Measurements from ENCODE around the gene RASA4B. TPM values are rescaled to one million over a fixed set of nuclear protein-coding genes. Genes with fewer than 3 reads are reported as not detected.

RASA4B gene
- polyA plus RNA-seq, 1 donor (not counting 4 experiments of a cell fraction or from before 2014, with no cell fraction given): 0.49 TPM

GRCh38 chr7:102439963-102440795, 77.4 kb downstream of the RASA4B start:
- no peak overlapping the region for H2AFZ ChIP-seq (ENCODE audit: control insufficient read depth, low read length)

GRCh38 chr7:102436118-102436517, 81.5 kb downstream of the RASA4B start:
- no peak for DNase-seq (ENCODE audit: low read depth, low spot score)
- Histone ChIP-seq H3K9me3 (ENCODE audit: control insufficient read depth, low read depth, low read length) (no peaks in the 10 kb centered on the region), H2AFZ (ENCODE audit: control insufficient read depth, low read length) (no peak overlapping the region), H3K9ac (ENCODE audit: control insufficient read depth, extremely low read depth, insufficient read depth, low read length) (no peak overlapping the region), H3K27ac (ENCODE audit: control insufficient read depth, insufficient read depth, low read length) (no peak overlapping the region), H3K9me1 (ENCODE audit: control insufficient read depth, extremely low read depth, insufficient read depth, low read length) (no peaks in the 10 kb centered on the region), H3K4me2 (ENCODE audit: control insufficient read depth, extremely low read depth, insufficient read depth, low read depth, low read length) (no peak overlapping the region), H3K79me2 (ENCODE audit: control insufficient read depth, insufficient read depth, low read length) (no peaks in the 10 kb centered on the region), H3K27me3 (ENCODE audit: control insufficient read depth, extremely low read depth, insufficient read depth, low read length) (peaks cover 3% of the 10 kb centered on the region), H4K20me1 (ENCODE audit: control insufficient read depth, extremely low read depth, insufficient read depth, low read length) (no peaks in the 10 kb centered on the region), H3K36me3 (ENCODE audit: control insufficient read depth in 2 of 2, extremely low read depth in 1 of 2, insufficient read depth in 2 of 2, low read length in 2 of 2) (no peaks in the 10 kb centered on the region), H3K4me3 (ENCODE audit: control insufficient read depth in 2 of 3, extremely low read depth in 1 of 3, insufficient read depth in 2 of 3, low read depth in 1 of 3, low read length in 3 of 3) (no peak overlapping the region), H3K4me1 (ENCODE audit: control insufficient read depth, extremely low read depth, insufficient read depth, low read length) (peaks cover 17% of the 10 kb centered on the region)
- no peak for TF ChIP-seq CTCF (optimal IDR thresholded peaks at IDR 0.05 in 1 of 3, IDR thresholded peaks at IDR 0.05 in 1 of 3, conservative IDR thresholded peaks at IDR 0.05 in 1 of 3; ENCODE audit: extremely low read depth in 1 of 3, insufficient read depth in 2 of 3, low read length in 3 of 3)
- no peak for TF ChIP-seq EZH2 (IDR thresholded peaks at IDR 0.05; ENCODE audit: low read length)
- dilution Hi-C loops (cut with MboI; ENCODE audit: extremely low pct_ligation_motif_present, low sequenced_read_pairs): no loop called here
- no peak for FAIRE-seq

More at GRCh38 chr7:102439963-102440795, 77.4 kb downstream of the RASA4B start:
- Histone ChIP-seq H3K9me3 (ENCODE audit: control insufficient read depth, low read depth, low read length) (no peaks in the 10 kb centered on the region), H3K9ac (ENCODE audit: control insufficient read depth, extremely low read depth, insufficient read depth, low read length) (no peak overlapping the region), H3K27ac (ENCODE audit: control insufficient read depth, insufficient read depth, low read length) (no peak overlapping the region), H3K4me2 (ENCODE audit: control insufficient read depth, extremely low read depth, insufficient read depth, low read depth, low read length) (no peak overlapping the region), H3K27me3 (ENCODE audit: control insufficient read depth, extremely low read depth, insufficient read depth, low read length) (no peaks in the 10 kb centered on the region), H3K4me3 (ENCODE audit: control insufficient read depth in 2 of 3, extremely low read depth in 1 of 3, insufficient read depth in 2 of 3, low read depth in 1 of 3, low read length in 3 of 3) (no peak overlapping the region), H3K9me1 (ENCODE audit: control insufficient read depth, extremely low read depth, insufficient read depth, low read length) (no peaks in the 10 kb centered on the region), H4K20me1 (ENCODE audit: control insufficient read depth, extremely low read depth, insufficient read depth, low read length) (no peaks in the 10 kb centered on the region), H3K36me3 (ENCODE audit: control insufficient read depth in 2 of 2, extremely low read depth in 1 of 2, insufficient read depth in 2 of 2, low read length in 2 of 2) (no peaks in the 10 kb centered on the region), H3K4me1 (ENCODE audit: control insufficient read depth, extremely low read depth, insufficient read depth, low read length) (peaks cover 9% of the 10 kb centered on the region), H3K79me2 (ENCODE audit: control insufficient read depth, insufficient read depth, low read length) (no peaks in the 10 kb centered on the region)
- no peak for DNase-seq (ENCODE audit: low read depth, low spot score)
- FAIRE-seq: peak; percentile 44
- TF ChIP-seq CTCF (optimal IDR thresholded peaks at IDR 0.05 in 1 of 3, IDR thresholded peaks at IDR 0.05 in 1 of 3, conservative IDR thresholded peaks at IDR 0.05 in 1 of 3; ENCODE audit: extremely low read depth in 1 of 3, insufficient read depth in 2 of 3, low read length in 3 of 3) (no peak), EZH2 (IDR thresholded peaks at IDR 0.05; ENCODE audit: low read length) (no peak)
- dilution Hi-C loops (cut with MboI; ENCODE audit: extremely low pct_ligation_motif_present, low sequenced_read_pairs): no loop called here
